ENCODE measurements around the gene PSMC3.

Gene PSMC3

GRCh38 chr11:47443028-47443700 is 16.9 kb upstream of the PSMC3 start:
- in situ Hi-C loops (cut with MboI; ENCODE audit: low sequenced_read_pairs), result no loop called here

GRCh38 chr11:47442514-47442913 is 16.3 kb upstream of the PSMC3 start:
- in situ Hi-C loops (cut with MboI; ENCODE audit: low sequenced_read_pairs), result no loop called here

GRCh38 chr11:47441421-47441820 is 15.2 kb upstream of the PSMC3 start:
- in situ Hi-C loops (cut with MboI; ENCODE audit: low sequenced_read_pairs), result no loop called here

- in situ Hi-C loops (cut with MboI; ENCODE audit: low sequenced_read_pairs), result no loop called here
Measured at GRCh38 chr11:47440054-47440476, 13.8 kb upstream of the PSMC3 start.

GRCh38 chr11:47438721-47439120 is 12.5 kb upstream of the PSMC3 start:
- in situ Hi-C loops (cut with MboI; ENCODE audit: low sequenced_read_pairs), result no loop called here

GRCh38 chr11:47437746-47438418 is 11.6 kb upstream of the PSMC3 start:
- in situ Hi-C loops (cut with MboI; ENCODE audit: low sequenced_read_pairs), result no loop called here

- in situ Hi-C loops (cut with MboI; ENCODE audit: low sequenced_read_pairs), result no loop called here
Measured at GRCh38 chr11:47437218-47437745, 11.0 kb upstream of the PSMC3 start.

GRCh38 chr11:47436726-47437125 is 10.5 kb upstream of the PSMC3 start:
- in situ Hi-C loops (cut with MboI; ENCODE audit: low sequenced_read_pairs), result no loop called here

- in situ Hi-C loops (cut with MboI; ENCODE audit: low sequenced_read_pairs), result no loop called here
Measured at GRCh38 chr11:47435687-47436086, 9.4 kb upstream of the PSMC3 start.

- in situ Hi-C loops (cut with MboI; ENCODE audit: low sequenced_read_pairs), result no loop called here
Measured at GRCh38 chr11:47434011-47434786, 8.0 kb upstream of the PSMC3 start.

- in situ Hi-C loops (cut with MboI; ENCODE audit: low sequenced_read_pairs), result no loop called here
Measured at GRCh38 chr11:47433157-47433556, 6.9 kb upstream of the PSMC3 start.

GRCh38 chr11:47431356-47432083 is 5.3 kb upstream of the PSMC3 start:
- in situ Hi-C loops (cut with MboI; ENCODE audit: low sequenced_read_pairs), result no loop called here

GRCh38 chr11:47430524-47430923 is 4.3 kb upstream of the PSMC3 start:
- in situ Hi-C loops (cut with MboI; ENCODE audit: low sequenced_read_pairs), result no loop called here

- in situ Hi-C loops (cut with MboI; ENCODE audit: low sequenced_read_pairs), result no loop called here
Measured at GRCh38 chr11:47425611-47426010, 628 bp downstream of the PSMC3 start.

GRCh38 chr11:47418454-47419259 is 7.6 kb downstream of the PSMC3 start:
- in situ Hi-C loops (cut with MboI; ENCODE audit: low sequenced_read_pairs), result no loop called here

GRCh38 chr11:47417712-47418111 is 8.5 kb downstream of the PSMC3 start:
- in situ Hi-C loops (cut with MboI; ENCODE audit: low sequenced_read_pairs), result no loop called here

GRCh38 chr11:47415949-47416472 is 10.2 kb downstream of the PSMC3 start:
- in situ Hi-C loops (cut with MboI; ENCODE audit: low sequenced_read_pairs), result no loop called here

- in situ Hi-C loops (cut with MboI; ENCODE audit: low sequenced_read_pairs), result no loop called here
Measured at GRCh38 chr11:47415091-47415854, 11.0 kb downstream of the PSMC3 start.

- in situ Hi-C loops (cut with MboI; ENCODE audit: low sequenced_read_pairs), result no loop called here
Measured at GRCh38 chr11:47414685-47415070, 11.6 kb downstream of the PSMC3 start.

Data from hTERT RPE-1 (cell line).